Retina (tissue), 1 donor: Measurements from ENCODE around the gene SNCA.

Experiments used
- DNase-seq: peaks from one replicate; pipeline ENCODE4 v3.0.0-alpha.2; 2016

Gene SNCA

GRCh38 chr4:89836897-89837384, at the start of gene SNCA:
Gene SNCA, minus strand, starts transcription at chr4:89837161. Its CDS starts 1,494 bp downstream, at chr4:89835667.
- peak; percentile 95 for DNase-seq

GRCh38 chr4:89879215-89879614, 42.3 kb upstream of the SNCA start:
- DNase-seq, result peak; percentile 44

- peak; percentile 26 for DNase-seq
Measured at GRCh38 chr4:89878611-89879010, 41.6 kb upstream of the SNCA start.

- DNase-seq, result no peak
Measured at GRCh38 chr4:89876548-89876947, 39.6 kb upstream of the SNCA start.

- no peak for DNase-seq
Measured at GRCh38 chr4:89871211-89871610, 34.2 kb upstream of the SNCA start.

- no peak for DNase-seq
Measured at GRCh38 chr4:89868999-89869589, 32.1 kb upstream of the SNCA start.

- DNase-seq, result no peak
Measured at GRCh38 chr4:89868276-89868675, 31.3 kb upstream of the SNCA start.

GRCh38 chr4:89863533-89863932, 26.6 kb upstream of the SNCA start:
- DNase-seq, result no peak

GRCh38 chr4:89860971-89861370, 24.0 kb upstream of the SNCA start:
- DNase-seq, result no peak

- no peak for DNase-seq
Measured at GRCh38 chr4:89855236-89855635, 18.3 kb upstream of the SNCA start.

GRCh38 chr4:89847571-89848325, 10.8 kb upstream of the SNCA start:
- no peak for DNase-seq

- no peak for DNase-seq
Measured at GRCh38 chr4:89839558-89839957, 2.6 kb upstream of the SNCA start.

- DNase-seq, result no peak
Measured at GRCh38 chr4:89837993-89838390, 1.0 kb upstream of the SNCA start.

GRCh38 chr4:89837385-89837992, 528 bp upstream of the SNCA start:
- peak; percentile 90 for DNase-seq

- no peak for DNase-seq
Measured at GRCh38 chr4:89836031-89836745, 773 bp downstream of the SNCA start.

- DNase-seq, result peak; percentile 19
Measured at GRCh38 chr4:89835413-89835812, 1.5 kb downstream of the SNCA start.

GRCh38 chr4:89834486-89835209, 2.3 kb downstream of the SNCA start:
- DNase-seq, result no peak

- no peak for DNase-seq
Measured at GRCh38 chr4:89829470-89830138, 7.4 kb downstream of the SNCA start.

GRCh38 chr4:89823416-89823815, 13.5 kb downstream of the SNCA start:
- no peak for DNase-seq

- DNase-seq, result no peak
Measured at GRCh38 chr4:89821612-89822011, 15.3 kb downstream of the SNCA start.

GRCh38 chr4:89820010-89820409, 17.0 kb downstream of the SNCA start:
- no peak for DNase-seq

- DNase-seq, result no peak
Measured at GRCh38 chr4:89814362-89814761, 22.6 kb downstream of the SNCA start.
